GM21825 (cell line): ENCODE measurements around the gene TDRD7.

Experiments
- ATAC-seq: cut with Tn5 transposase; IDR thresholded peaks from one replicate; pipeline ENCODE4 v1.9.1; 2021; ENCODE audit warnings: mild to moderate bottlenecking, moderate library complexity; ENCODE audit not compliant: unreplicated experiment

TDRD7 gene

DNA sequence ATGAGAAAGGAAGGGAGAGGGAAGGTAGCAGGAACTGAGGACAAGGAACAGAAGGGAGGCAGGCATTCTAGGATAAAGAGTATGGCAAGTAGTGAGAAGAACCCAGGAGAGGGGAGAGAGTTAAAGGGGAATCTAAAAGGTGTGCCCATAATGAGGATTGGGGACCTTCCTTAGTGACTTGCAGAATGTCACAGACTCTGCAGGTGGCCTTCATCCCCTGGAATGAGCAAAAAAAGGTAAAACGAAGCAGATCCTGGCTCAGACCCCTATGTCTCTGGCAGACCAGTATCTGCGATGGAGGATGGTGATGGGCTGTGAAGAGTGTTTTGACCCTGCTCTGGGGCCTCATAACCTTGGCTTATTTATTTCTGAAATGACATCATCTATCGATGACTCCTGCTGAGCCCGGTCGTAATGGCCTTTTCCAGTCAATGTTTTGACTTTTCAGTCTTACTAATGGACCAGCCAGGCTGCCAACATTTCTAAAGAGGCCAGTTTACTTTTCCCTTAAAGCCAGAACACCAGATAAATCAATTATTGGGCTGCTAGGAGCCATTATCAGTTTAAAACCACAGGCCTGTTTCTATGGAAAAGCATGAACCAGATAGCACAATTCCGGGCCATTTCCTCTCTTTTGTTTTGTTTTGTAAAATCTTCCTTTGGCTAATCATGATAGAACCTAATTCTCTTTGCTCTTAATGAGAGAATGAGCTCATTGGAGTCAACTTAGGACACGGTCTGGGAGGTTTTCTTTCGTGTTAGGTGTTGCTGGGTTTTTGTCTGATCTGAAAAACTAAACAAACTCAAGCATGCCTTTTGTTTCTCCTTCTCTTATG lies 92.7 kb downstream of the TDRD7 start:
- no peak for ATAC-seq

DNA sequence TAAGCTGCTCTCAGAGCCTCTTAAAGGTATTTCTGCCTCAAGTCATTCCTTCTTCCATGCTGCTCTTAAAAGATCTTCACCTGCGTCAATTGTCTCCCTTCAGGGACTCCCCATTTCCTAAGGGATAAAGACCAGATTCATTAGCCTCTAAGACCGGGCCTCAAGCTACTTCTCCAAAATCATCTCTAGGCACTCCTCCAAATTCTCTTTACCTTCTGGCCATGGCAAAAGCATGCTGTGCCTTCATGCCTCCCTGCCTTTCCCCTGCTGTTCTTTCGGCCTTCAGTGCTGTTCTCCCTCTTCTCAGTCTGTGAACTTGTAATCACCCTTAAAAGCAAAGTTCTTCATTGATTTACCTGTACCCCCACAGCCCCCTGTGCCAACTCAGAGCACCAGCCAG lies 93.9 kb downstream of the TDRD7 start:
- ATAC-seq, result no peak

DNA sequence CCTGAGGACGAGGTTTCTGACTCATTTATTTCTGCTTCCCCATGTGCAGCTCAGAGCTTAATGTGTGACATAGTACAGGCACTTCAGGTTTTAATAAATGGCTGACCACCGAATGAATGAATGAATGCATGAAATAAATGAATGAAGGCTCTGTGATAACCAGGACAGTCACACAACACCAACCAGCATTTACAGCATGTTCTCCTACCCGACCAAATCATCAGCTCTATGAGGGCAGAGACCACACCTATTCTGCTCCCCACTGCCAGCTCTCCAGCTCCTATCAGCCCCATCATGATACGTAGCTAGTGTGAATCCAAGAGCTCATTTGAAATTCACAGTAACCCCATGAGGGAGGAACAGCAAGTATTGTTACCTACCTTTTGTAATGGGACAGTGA lies 94.4 kb downstream of the TDRD7 start:
- ATAC-seq, result no peak

- no peak for ATAC-seq
These were observed 94.9 kb downstream of the TDRD7 start for GRCh38 chr9:97506787-97507186.

DNA sequence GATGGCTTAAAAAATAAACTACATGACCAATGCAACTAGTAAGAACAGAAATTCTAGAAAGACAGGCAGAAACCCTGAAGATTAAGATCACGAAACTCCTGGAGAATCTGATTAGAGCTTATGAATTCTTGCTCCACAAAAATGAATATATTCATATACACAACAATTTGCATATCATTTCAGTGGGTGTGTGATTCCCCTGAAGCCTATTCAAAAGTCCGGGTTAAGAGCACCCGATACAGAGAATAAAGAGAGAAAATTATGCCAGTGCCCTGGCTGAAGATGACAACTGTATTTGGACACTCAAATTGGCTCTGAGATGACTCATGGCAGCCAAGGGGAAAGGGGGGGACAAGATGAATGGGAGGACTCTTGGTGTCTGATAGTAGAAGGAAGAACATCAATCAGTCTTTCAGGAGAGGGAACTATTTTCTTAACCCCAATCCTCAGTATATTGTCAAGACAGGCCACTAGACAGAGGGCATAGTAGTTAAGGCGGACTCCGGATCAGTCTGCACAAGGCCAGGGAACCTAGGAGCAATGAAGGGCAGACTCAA lies 95.6 kb downstream of the TDRD7 start:
- ATAC-seq, result no peak

DNA sequence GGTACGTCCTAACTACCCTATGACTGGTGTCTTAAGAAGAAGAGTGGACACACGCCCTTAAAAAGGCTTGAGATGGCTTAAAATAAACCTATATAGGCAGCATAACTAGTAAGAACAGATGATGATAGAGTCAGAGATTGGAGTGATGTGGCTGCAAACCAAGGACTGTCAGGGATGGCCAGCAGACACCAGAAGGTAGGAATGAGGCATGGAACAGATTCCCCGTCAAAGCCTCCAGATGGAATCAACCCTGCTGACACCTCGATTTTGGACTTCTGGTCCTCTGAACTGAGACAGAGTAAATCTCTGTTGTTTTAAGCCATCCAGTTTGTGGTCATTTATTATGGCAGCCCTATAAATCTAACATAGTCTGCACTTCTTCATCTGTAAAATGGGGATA lies 97.0 kb downstream of the TDRD7 start:
- ATAC-seq, result no peak

GRCh38 chr9:97510797-97511654 lies 99.1 kb downstream of the TDRD7 start:
- peak; percentile 72 for ATAC-seq

DNA sequence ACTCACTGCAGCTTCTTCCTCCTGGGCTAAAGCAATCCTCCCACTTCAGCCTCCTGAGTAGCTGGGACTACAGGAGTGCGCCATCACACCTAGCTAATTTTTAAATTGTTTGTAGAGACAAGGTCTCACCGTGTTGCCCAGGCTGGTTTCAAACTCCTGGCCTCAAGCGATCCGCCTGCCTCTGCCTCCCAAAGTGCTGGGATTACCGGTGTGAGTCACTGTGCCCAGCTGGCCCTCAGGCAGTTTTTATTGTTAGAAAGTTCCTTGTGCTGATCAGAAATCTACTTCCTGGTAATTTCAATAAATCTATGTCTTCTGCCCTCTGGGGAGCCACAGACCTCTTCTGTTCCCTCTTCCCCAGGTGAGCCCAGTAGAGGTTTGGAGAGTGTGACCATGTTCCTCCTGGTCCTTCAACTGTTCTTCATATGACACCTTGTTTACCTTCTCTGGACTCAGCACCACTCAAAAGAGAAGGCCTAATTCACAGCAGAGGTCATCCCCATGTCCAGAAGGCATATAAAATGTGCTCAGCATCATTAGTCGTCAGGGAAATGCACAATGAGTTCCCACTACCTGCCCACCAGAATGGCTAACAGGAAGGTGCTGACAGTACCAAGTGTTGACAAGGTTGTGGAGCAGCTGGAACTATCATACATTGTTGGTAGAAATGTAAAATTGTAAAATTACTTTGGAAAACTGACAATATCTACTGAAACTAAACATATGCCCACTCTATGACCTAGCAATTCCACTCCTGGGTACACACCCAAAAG lies 99.9 kb downstream of the TDRD7 start:
- no peak for ATAC-seq

- ATAC-seq, result no peak
These were observed 101.2 kb downstream of the TDRD7 start for GRCh38 chr9:97512966-97513560.

DNA sequence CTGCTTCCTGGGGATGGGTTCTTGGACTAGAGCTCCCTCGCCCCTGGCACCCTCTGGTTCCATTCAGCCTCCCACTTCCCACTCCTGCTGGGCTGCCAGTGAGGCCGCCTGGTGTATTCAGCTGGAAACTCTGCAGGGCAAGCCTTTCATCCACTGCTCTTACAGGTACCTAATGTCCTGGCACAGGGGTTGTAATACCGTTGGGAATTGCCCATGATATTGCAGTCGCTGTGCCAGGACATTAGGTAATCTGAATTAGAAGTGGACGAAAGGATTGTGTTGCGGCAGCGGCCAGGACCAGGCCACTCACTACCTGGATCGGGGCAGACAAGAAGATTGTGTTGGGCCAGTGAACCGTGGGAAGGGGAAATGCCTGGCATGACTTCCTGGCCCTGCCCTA lies 102.6 kb downstream of the TDRD7 start:
- no peak for ATAC-seq

DNA sequence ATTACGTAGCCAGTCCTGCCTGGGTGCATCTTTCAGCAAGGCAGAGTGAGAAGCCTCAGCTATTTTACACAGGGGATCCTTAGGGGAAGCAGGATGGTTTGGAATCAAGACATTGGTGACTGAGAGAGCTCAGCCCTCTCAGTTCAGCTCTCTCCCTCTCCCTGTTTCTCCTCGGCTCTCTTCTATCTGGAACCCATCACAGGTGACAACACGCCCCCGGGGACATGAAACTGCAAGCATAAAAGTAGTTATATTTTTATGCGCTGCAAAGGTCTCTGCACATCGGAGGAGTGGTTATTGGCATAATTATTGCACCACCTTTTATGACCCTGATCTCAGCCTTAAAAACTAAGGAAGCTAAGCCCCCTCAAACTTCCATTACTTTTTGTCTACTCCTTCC lies 103.8 kb downstream of the TDRD7 start:
- no peak for ATAC-seq

DNA sequence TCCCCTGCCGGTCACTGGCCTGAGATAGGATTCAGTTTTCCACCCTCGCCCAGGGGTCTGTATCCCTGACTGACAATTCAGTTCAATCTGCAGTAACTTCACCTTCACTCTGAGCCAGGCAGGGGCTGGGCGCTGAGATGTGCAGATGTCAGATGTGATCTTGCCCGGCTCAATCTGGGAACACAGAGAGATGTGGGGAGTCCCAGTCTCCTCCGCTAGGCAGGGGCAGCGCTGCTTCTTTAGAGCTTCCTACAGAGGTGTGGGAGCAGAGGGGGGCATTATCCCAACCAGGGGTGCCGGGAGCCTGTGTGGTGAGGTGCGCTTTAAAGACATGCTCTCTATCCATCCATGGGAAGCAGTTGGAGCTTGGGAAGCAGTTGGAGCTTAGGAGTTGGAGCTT lies 104.2 kb downstream of the TDRD7 start:
- ATAC-seq, result no peak

DNA sequence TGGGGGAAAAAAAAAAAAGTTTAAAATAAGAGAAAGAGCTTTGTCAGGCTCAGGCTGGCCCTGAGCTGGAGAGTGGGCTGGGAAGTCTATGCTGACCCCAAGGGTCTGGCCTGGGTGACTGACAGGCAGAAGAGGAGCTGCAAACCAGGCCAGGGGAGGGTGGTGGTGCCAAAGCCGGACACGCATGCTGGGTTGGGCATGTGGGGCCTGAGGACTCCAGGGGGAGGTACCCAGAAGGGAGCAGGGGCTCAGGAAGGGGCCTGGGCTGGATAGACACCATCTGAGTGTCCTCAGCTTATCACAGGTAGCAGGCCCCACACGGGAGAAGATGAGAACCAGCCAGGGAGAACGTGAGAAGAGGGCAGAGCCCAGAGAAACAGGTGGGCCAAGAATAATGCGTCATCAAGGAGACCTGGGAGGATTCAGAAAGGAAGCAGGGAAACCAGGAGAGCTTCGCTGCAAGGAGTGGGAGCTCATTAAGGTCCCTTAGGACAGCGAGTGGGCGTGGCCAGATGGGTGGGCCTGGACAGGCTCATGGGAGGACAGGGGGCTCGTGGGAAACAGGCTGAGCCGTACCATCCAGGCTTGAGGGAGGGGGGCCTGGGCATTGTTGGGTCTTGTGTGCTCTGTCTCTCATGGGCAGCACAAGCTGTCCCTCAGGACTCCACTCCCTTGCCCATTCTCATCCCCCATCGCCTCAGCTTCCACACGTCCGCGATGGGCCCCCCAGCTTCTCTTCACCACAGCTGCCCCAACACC lies 105.6 kb downstream of the TDRD7 start:
- no peak for ATAC-seq

- ATAC-seq, result no peak
These were observed 106.4 kb downstream of the TDRD7 start for GRCh38 chr9:97518166-97518908.

DNA sequence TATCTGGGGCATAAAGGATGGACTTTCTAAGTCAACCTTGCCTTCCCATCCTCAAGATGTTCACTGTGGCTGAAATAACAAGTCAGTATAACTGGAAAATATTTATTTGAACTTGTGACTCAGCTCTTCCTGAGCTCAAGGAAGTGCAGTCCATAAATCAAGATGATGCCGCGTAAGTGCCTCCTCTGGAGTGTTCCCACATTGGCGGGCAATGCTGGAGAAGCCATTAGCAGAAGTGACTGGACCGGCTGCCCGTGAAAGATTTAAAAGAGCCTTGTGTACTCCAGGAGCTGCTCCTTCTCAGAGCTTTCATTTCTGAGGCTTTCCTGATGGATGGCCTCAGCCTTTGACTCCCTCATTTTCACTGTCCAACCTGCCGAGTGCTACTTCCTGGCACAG lies 107.0 kb downstream of the TDRD7 start:
- no peak for ATAC-seq

DNA sequence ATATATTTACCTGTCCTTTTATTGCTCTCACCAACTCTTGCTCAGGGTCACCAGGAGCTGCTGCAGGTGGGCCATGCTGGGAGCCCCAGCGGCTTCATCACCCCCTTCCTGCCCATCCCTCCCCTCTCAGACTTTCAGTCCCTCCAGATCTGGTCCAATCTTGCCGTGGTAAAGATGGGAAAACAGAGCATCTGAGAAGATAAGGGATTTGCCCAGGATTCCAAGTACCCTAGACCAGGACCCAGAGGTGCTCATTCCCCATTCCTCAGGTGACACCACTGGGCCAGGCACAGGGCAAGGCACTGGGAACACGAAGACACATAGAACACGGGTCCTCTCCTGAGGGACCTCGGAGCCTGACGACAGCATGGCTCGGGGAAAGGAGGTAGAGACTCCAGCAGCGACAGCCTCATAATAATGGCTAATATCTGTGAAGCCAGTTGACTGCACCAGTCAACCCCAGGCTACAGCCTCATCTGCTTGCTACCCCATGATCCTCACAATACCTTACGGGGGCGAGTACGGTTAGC lies 107.6 kb downstream of the TDRD7 start:
- no peak for ATAC-seq

- no peak for ATAC-seq
These were observed 109.9 kb downstream of the TDRD7 start for GRCh38 chr9:97521576-97522333.

- no peak for ATAC-seq
These were observed 112.5 kb downstream of the TDRD7 start for GRCh38 chr9:97524424-97524823.
